Peyer's patch (tissue), 4 donors: ENCODE measurements around the gene ZBTB20.

Experiments
- CTCF ChIP-seq, 6 experiments: fragments of 450-650 bp in 4 of 6; fragments of 200-600 bp in 2 of 6; sonication (generic) in 1 of 6; IDR thresholded peaks; one replicate each; pipeline ENCODE4 v1.5.1; 2017 to 2019; ENCODE audit warnings: antibody characterized with exemption in 6 of 6, mild to moderate bottlenecking in 3 of 6, moderate library complexity in 1 of 6
- POLR2A ChIP-seq, 2 donors: fragments of 450-650 bp; IDR thresholded peaks; one replicate each; pipeline ENCODE4 v1.5.1; 2017; ENCODE audit warnings: antibody characterized with exemption in 2 of 2, mild to moderate bottlenecking in 2 of 2, moderate library complexity in 2 of 2

- TF ChIP-seq CTCF (IDR thresholded peaks at IDR 0.05) (no peak), POLR2A (IDR thresholded peaks at IDR 0.05) (no peak)
These were observed 479.0 kb downstream of the ZBTB20 start for GRCh38 chr3:114668099-114668498.
